ENCODE results near the gene RHOF.
A peak's percentile ranks its signal among the peaks of the same experiment; 100 is the strongest.

The RHOF gene

GRCh38 chr12:121812921-121813896, 19.7 kb upstream of the RHOF start:
- H3K4me3 ChIP-seq (ENCODE audit: low read length): no peak overlapping the region
- TF ChIP-seq ZNF274 (IDR thresholded peaks at IDR 0.05; ENCODE audit: low read depth, low read length): no peak

- no peak for TF ChIP-seq ZNF274 (IDR thresholded peaks at IDR 0.05; ENCODE audit: low read depth, low read length)
- peak overlapping the region; percentile 45; the same call in 1 of the 2 replicates for H3K4me3 ChIP-seq (ENCODE audit: low read length)
Observed at GRCh38 chr12:121812320-121812871, 18.9 kb upstream of the RHOF start.

DNA sequence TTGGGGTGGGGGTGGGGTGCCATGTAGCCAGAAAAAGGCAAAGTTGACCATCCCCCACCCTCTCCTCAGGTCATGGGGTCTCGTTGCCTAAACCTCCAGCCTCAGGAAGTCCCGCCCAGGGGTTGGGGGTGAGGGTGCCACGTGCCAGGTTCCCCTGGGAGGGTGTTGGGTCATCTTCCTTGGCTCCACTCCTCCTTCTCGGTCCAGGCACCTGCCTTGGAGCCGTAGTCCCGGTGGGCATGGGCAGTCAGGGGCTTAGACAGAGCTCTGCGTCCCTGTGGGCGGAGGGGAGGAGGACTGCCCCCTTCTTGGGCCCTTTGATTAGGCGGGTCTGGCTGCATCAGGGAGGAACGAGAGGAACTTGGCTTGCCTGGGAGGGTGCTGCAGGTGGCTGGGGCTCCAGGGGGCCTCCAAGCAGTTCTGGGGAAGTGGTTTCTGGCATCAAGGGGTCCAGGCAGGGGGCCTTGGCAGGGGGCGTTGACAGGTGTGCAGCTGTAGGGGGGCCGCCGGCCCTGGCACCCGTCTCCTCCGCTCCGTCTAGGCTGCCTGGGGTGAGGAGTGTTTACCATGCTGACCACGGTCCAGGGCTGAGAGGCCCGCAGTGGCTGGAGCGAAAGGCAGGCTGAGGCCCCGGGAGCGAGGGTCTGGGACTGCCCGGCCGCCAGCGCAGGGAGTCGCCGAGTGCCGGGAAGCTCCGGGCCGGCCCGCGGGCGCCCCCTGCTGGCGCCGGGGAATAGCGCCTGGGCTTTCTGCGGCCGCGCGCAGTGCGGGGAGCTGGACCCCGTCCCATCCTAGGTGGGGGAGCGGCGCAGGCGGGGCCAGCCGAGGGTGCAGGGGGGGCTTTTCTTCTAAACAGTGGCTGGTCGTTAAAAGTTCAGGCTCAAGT, 18.2 kb upstream of the RHOF start:
- peak overlapping the region; percentile 45; the same call in 1 of the 2 replicates for H3K4me3 ChIP-seq (ENCODE audit: low read length)
- no peak for TF ChIP-seq ZNF274 (IDR thresholded peaks at IDR 0.05; ENCODE audit: low read depth, low read length)

DNA sequence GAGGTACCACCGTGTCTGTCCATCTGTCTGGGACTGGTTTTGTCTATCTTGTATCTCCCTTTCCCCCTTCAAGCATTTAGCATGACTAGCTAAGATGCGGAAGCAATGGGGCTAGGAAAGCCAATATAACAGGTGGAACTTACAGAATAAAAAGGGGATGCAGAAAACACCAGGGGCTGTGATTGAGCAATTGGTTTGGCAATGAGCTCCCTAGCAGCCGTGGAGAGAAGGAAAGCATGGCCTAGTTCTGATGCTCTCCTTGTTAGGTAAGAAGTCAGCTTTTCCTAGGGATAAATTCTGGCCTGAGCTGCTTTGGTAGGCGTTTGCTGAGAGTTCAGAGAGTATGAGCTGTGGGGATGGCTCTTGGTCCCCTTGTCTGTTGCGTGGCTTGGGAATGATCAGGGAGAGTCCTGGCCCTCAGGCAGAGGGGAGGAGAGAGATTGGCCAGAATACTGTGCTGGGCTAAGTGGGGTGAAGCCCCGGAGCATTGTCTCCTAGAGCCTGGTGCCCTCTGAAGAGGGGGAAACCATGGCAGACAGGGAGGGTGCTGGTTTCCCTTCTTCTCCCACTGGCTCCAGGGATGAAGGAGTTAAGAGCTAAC, 17.4 kb upstream of the RHOF start:
- peak overlapping the region; percentile 45; the same call in 1 of the 2 replicates for H3K4me3 ChIP-seq (ENCODE audit: low read length)
- TF ChIP-seq ZNF274 (IDR thresholded peaks at IDR 0.05; ENCODE audit: low read depth, low read length): no peak

DNA sequence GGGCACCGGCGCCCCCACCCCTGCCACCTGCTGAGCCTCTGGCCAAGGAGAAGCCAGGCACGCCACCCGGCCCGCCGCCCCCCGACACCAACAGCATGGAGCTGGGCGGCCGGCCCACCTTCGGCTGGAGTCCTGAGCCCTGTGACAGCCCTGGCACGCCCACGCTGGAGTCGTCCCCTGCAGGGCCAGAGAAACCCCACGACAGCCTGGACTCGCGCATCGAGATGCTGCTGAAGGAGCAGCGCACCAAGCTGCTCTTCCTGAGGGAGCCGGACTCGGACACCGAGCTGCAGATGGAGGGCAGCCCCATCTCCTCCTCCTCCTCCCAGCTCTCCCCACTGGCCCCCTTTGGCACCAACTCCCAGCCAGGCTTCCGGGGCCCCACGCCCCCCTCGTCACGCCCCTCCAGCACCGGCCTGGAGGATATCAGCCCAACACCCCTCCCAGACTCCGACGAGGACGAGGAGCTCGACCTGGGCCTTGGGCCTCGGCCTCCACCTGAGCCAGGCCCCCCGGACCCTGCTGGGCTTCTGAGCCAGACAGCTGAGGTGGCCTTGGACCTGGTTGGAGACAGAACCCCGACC, 16.8 kb upstream of the RHOF start:
- no peak for TF ChIP-seq ZNF274 (IDR thresholded peaks at IDR 0.05; ENCODE audit: low read depth, low read length)
- no peak overlapping the region for H3K4me3 ChIP-seq (ENCODE audit: low read length)

GRCh38 chr12:121809712-121810116, 16.2 kb upstream of the RHOF start:
- H3K4me3 ChIP-seq (ENCODE audit: low read length): no peak overlapping the region
- no peak for TF ChIP-seq ZNF274 (IDR thresholded peaks at IDR 0.05; ENCODE audit: low read depth, low read length)

DNA sequence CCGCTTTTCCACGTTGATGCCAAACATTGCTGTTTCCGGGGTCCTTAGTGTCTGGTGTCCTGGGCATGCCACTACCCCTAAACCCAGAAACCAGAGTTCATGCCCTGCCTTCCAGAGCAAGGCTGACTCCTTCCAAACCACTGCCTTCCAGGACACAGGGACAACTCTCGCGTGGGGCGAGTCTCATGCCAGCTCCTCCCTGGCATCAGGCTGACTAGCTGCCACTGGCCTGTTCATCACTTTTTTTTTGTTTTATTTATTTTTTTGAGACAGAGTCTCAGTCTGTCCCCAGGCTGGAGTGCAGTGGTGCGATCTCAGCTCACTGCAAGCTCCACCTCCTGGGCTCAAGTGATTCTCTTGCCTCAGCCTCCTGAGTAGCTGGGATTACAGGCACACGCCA, 15.1 kb upstream of the RHOF start:
- no peak for TF ChIP-seq ZNF274 (IDR thresholded peaks at IDR 0.05; ENCODE audit: low read depth, low read length)
- no peak overlapping the region for H3K4me3 ChIP-seq (ENCODE audit: low read length)

GRCh38 chr12:121807642-121808347, 14.3 kb upstream of the RHOF start:
- no peak for TF ChIP-seq ZNF274 (IDR thresholded peaks at IDR 0.05; ENCODE audit: low read depth, low read length)
- no peak overlapping the region for H3K4me3 ChIP-seq (ENCODE audit: low read length)

- peak overlapping the region; percentile 95; the same call in 1 of the 2 replicates for H3K4me3 ChIP-seq (ENCODE audit: low read length)
- TF ChIP-seq ZNF274 (IDR thresholded peaks at IDR 0.05; ENCODE audit: low read depth, low read length): no peak
Observed at GRCh38 chr12:121806546-121807423, 13.3 kb upstream of the RHOF start.

DNA sequence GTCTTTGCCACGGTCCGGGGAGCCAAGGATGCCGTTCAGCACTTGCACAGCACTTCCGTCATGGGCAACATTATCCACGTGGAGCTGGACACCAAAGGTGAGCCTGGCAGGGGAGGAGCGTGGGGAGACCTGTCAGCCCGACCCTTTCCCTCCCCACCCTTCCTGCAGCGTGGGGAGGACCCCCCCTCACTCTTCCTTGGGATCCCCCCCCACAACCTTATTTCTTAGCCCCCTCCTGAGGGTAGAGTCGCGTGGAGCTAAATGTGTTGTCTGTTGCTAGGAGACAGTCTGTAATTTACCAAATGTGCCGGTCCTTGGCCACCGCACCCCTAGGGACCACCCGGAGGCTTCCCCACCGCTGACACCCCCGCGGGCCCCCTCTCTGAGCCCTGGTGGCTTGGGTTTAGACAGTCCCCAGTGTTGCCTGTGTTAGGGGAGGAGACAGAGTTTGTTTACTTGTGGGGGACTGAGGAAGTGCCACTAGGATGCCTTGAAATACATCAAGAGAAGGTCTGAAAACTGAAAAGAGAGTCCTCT, 12.6 kb upstream of the RHOF start:
- TF ChIP-seq ZNF274 (IDR thresholded peaks at IDR 0.05; ENCODE audit: low read depth, low read length): no peak
- H3K4me3 ChIP-seq (ENCODE audit: low read length): peak overlapping the region; percentile 95; the same call in 1 of the 2 replicates

GRCh38 chr12:121805171-121806008, 11.9 kb upstream of the RHOF start:
- TF ChIP-seq ZNF274 (IDR thresholded peaks at IDR 0.05; ENCODE audit: low read depth, low read length): no peak
- peak overlapping the region; percentile 95 for H3K4me3 ChIP-seq (ENCODE audit: low read length)

All from GM08714 (cell line).